ENCODE results near the gene DCLK1.

GRCh38 chr13:36124236-36124822, 6.9 kb downstream of the DCLK1 start:
- TF ChIP-seq POLR2AphosphoS5 (IDR thresholded peaks at IDR 0.05; ENCODE audit: insufficient read depth in 1 of 2, low read depth in 1 of 2): no peak
- no peak for TF ChIP-seq CTCF (IDR thresholded peaks at IDR 0.05)
- TF ChIP-seq POLR2A (IDR thresholded peaks at IDR 0.05): no peak

All from vagina (tissue), 2 donors.